ENCODE data around the gene PCDHGA8. TPM values are rescaled to one million over a fixed set of nuclear protein-coding genes. Genes with fewer than 3 reads are reported as not detected.
A peak's percentile ranks its signal among the peaks of the same experiment; 100 is the strongest.

Gene PCDHGA8
- total and polyA plus RNA-seq, 3 experiments from 2014 or later = 0.04 TPM; not detected in 2

DNA sequence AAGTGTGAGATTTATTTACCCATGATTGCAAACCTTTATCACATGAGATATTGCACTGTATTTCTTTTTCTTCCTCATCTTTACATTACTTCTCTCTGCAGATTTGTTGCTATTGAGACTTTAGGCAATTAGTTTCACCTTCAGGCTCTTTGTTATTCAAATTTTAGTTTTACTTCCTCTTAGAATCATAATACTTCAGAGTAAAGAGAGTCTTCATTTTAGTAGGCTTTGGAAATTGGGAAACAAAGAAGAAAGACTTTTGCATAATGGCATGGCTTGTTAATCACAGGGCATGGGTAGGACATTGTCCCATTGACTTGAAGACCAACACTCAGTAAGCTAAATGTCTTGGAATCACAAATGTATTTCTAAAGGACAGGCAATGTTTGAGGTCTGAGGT is 29.7 kb upstream of the PCDHGA8 start:
- H3K4me3 ChIP-seq (ENCODE audit: low read length) = no peak overlapping the region
- peaks cover 0 to 10% (median 2%) of the 10 kb centered on the region in 3 donors for H3K4me1 Mint-ChIP-seq
- H3K4me1 ChIP-seq (ENCODE audit: insufficient read depth, low read length) = no peaks in the 10 kb centered on the region
- H3K27me3 ChIP-seq (ENCODE audit: insufficient read depth, low read length, poor library complexity, severe bottlenecking) = peaks cover 28% of the 10 kb centered on the region
- H3K36me3 Mint-ChIP-seq = peaks cover 3 to 22% (median 3%) of the 10 kb centered on the region in 3 donors
- CTCF ChIA-PET = no interaction called here
- H3K9me3 ChIP-seq (ENCODE audit: low read length) = peaks cover 13% of the 10 kb centered on the region
- H3K36me3 ChIP-seq (ENCODE audit: insufficient read depth, low read length) = no peaks in the 10 kb centered on the region
- peaks cover 71 to 78% of the 10 kb centered on the region in 2 donors for H3K27me3 Mint-ChIP-seq
- POLR2A ChIA-PET = no interaction called here
- no peak for DNase-seq
- H3K9me3 Mint-ChIP-seq = peaks cover 22 to 62% (median 57%) of the 10 kb centered on the region in 5 donors
- H3K4me3 Mint-ChIP-seq = no peak overlapping the region
- H3K27ac Mint-ChIP-seq = peak overlapping the region in 1 of 8 donors; percentile 64
- no peak overlapping the region for H3K27ac ChIP-seq (ENCODE audit: low read depth, low read length)

DNA sequence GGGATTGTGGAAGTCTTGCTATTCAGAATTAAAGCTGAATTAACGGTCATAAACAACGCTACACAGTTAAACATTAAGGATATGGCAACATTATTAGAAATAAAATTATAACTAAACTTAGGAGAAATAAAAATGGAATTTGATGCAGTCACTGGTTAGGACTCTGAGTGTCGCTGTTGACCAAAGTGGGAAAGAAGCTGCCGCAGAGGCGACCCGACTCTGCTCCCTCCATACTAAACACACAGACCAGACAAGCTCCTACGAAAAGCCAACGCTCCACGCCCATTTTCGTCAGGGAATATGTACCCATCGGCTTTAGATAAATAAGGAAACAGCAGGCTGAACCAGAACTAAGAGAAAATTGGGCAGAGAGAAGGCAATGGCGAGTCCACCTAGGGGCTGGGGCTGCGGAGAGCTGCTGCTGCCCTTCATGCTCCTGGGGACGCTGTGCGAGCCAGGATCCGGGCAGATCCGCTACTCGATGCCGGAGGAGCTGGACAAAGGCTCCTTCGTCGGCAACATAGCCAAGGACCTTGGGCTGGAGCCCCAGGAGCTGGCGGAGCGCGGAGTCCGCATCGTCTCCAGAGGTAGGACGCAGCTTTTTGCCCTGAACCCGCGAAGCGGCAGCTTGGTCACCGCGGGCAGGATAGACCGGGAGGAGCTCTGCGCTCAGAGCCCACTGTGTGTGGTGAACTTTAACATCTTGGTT is 28.3 kb upstream of the PCDHGA8 start, which contains the start of gene PCDHGA5:
Gene PCDHGA5 (plus strand): TSS at position 211 of the 709 bp plus-strand sequence. CDS start 169 bp downstream, at position 380.
- Histone ChIP-seq H3K4me3 (ENCODE audit: low read length) (no peak within 1 kb of the TSS), H3K27me3 (ENCODE audit: insufficient read depth, low read length, poor library complexity, severe bottlenecking) (peaks cover 29% of the 10 kb centered on the region), H3K4me1 (ENCODE audit: insufficient read depth, low read length) (no peaks in the 10 kb centered on the region), H3K9me3 (ENCODE audit: low read length) (peaks cover 13% of the 10 kb centered on the region), H3K27ac (ENCODE audit: low read depth, low read length) (no peak within 1 kb of the TSS), H3K36me3 (ENCODE audit: insufficient read depth, low read length) (no peaks in the 10 kb centered on the region)
- no peak within 1 kb of the TSS for H3K27ac Mint-ChIP-seq
- ChIA-PET CTCF (interaction anchor here (1.2 to 1.4 kb wide), 2 partner anchors 9 to 66 kb away, joined by 3 read pairs; partner anchors contain the start of genes PCDHGA12 and PCDHGA4), POLR2A (no interaction called here)
- peaks cover 25 to 66% (median 53%) of the 10 kb centered on the region in 5 donors for H3K9me3 Mint-ChIP-seq
- H3K36me3 Mint-ChIP-seq = peaks cover 3 to 22% (median 3%) of the 10 kb centered on the region in 3 donors
- no peak for DNase-seq
- H3K4me1 Mint-ChIP-seq = peaks cover 0 to 10% (median 2%) of the 10 kb centered on the region in 3 donors
- H3K4me3 Mint-ChIP-seq = no peak within 1 kb of the TSS
- H3K27me3 Mint-ChIP-seq = peaks cover 71 to 81% of the 10 kb centered on the region in 2 donors

DNA sequence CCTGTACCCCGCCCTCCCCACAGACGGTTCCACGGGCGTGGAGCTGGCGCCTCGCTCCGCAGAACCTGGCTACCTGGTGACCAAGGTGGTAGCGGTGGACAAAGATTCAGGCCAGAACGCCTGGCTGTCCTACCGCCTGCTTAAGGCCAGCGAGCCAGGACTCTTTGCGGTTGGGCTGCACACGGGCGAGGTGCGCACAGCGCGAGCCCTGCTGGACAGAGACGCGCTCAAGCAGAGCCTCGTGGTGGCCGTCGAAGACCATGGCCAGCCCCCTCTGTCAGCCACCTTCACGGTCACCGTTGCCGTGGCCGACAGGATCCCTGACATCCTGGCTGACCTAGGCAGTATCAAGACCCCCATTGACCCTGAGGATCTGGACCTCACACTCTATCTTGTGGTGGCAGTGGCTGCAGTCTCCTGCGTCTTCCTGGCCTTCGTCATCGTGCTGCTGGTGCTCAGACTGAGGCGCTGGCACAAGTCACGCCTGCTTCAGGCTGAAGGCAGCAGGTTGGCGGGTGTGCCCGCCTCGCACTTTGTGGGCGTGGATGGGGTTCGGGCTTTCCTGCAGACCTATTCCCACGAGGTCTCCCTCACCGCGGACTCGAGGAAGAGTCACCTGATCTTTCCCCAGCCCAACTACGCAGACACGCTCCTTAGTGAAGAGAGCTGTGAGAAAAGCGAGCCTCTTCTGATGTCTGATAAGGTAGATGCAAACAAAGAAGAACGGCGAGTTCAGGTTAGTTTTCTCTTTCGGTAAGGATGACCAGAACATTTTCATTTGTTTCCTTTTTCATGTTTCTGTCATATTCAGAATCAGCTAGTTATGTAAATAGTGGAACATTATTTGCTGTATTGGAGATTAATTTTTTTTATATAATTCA is 26.2 kb upstream of the PCDHGA8 start:
- peaks cover 30 to 62% (median 58%) of the 10 kb centered on the region in 5 donors for H3K9me3 Mint-ChIP-seq
- H3K27ac ChIP-seq (ENCODE audit: low read depth, low read length) = no peak overlapping the region
- peaks cover 18% of the 10 kb centered on the region for H3K9me3 ChIP-seq (ENCODE audit: low read length)
- ChIA-PET POLR2A (no interaction called here), CTCF (no interaction called here)
- H3K36me3 Mint-ChIP-seq = peaks cover 0 to 18% (median 1%) of the 10 kb centered on the region in 3 donors
- peaks cover 3 to 7% (median 5%) of the 10 kb centered on the region in 3 donors for H3K4me1 Mint-ChIP-seq
- no peak for DNase-seq
- no peaks in the 10 kb centered on the region for H3K4me1 ChIP-seq (ENCODE audit: insufficient read depth, low read length)
- no peak overlapping the region for H3K4me3 ChIP-seq (ENCODE audit: low read length)
- H3K27me3 ChIP-seq (ENCODE audit: insufficient read depth, low read length, poor library complexity, severe bottlenecking) = peaks cover 33% of the 10 kb centered on the region
- H3K27me3 Mint-ChIP-seq = peaks cover 66 to 83% of the 10 kb centered on the region in 2 donors
- no peak overlapping the region for H3K27ac Mint-ChIP-seq
- no peak overlapping the region for H3K4me3 Mint-ChIP-seq
- no peaks in the 10 kb centered on the region for H3K36me3 ChIP-seq (ENCODE audit: insufficient read depth, low read length)

DNA sequence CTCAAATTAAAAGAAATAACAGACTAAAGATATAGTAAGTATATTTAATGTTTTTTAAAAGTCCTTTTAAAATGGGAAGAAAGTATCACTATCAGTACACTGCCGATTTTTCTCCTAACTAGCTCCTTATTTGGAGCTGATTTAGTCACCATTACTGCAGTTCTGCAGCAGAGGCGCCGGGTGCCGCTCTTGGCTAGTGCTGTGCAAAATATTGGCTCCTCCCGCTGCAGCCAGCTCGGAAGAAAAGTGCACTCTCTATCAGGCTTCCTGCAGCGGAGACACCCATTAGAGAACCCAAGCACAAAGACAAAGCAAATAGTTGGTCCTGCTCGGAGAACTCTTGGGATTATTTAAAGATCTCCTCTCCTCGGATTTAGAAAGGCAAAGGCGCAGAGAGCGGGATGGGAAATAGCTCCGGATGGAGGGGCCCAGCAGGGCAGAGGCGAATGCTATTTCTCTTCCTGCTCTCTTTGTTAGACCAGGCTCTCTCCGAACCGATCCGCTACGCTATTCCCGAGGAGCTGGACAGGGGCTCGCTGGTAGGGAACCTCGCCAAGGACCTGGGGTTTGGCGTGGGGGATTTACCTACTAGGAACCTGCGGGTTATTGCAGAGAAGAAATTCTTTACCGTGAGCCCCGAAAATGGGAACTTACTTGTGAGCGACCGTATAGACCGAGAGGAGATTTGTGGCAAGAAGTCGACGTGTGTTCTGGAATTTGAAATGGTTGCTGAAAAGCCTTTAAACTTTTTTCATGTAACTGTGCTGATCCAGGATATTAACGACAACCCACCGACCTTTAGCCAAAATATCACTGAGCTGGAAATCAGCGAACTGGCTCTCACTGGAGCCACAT is 22.2 kb upstream of the PCDHGA8 start, which contains the start of gene PCDHGB3:
Gene PCDHGB3 (plus strand): TSS at position 249 of the 855 bp plus-strand sequence. CDS start 153 bp downstream, at position 402.
- peak within 1 kb of the TSS in 1 of 8 donors; percentile 7 for H3K27ac Mint-ChIP-seq
- H3K27me3 ChIP-seq (ENCODE audit: insufficient read depth, low read length, poor library complexity, severe bottlenecking) = peaks cover 34% of the 10 kb centered on the region
- peaks cover 65 to 83% of the 10 kb centered on the region in 2 donors for H3K27me3 Mint-ChIP-seq
- H3K27ac ChIP-seq (ENCODE audit: low read depth, low read length) = no peak within 1 kb of the TSS
- peaks cover 2 to 11% (median 3%) of the 10 kb centered on the region in 3 donors for H3K36me3 Mint-ChIP-seq
- peaks cover 22 to 68% (median 47%) of the 10 kb centered on the region in 5 donors for H3K9me3 Mint-ChIP-seq
- peaks cover 5 to 9% (median 7%) of the 10 kb centered on the region in 3 donors for H3K4me1 Mint-ChIP-seq
- ChIA-PET CTCF (interaction anchor here (1.0 to 1.8 kb wide), 3 partner anchors 27 to 194 kb away, joined by 3 to 6 read pairs (median 4); partner anchors contain the start of genes PCDHGA1 and PCDHGB5), POLR2A (no interaction called here)
- H3K4me3 ChIP-seq (ENCODE audit: low read length) = peak within 1 kb of the TSS; percentile 46
- peaks cover 10% of the 10 kb centered on the region for H3K9me3 ChIP-seq (ENCODE audit: low read length)
- no peaks in the 10 kb centered on the region for H3K36me3 ChIP-seq (ENCODE audit: insufficient read depth, low read length)
- peak within 1 kb of the TSS; percentile 66 to 87 (median 79) for H3K4me3 Mint-ChIP-seq
- DNase-seq = peak in 3 of 5 donors; percentile 15 to 20 (median 16)
- H3K4me1 ChIP-seq (ENCODE audit: insufficient read depth, low read length) = no peaks in the 10 kb centered on the region

DNA sequence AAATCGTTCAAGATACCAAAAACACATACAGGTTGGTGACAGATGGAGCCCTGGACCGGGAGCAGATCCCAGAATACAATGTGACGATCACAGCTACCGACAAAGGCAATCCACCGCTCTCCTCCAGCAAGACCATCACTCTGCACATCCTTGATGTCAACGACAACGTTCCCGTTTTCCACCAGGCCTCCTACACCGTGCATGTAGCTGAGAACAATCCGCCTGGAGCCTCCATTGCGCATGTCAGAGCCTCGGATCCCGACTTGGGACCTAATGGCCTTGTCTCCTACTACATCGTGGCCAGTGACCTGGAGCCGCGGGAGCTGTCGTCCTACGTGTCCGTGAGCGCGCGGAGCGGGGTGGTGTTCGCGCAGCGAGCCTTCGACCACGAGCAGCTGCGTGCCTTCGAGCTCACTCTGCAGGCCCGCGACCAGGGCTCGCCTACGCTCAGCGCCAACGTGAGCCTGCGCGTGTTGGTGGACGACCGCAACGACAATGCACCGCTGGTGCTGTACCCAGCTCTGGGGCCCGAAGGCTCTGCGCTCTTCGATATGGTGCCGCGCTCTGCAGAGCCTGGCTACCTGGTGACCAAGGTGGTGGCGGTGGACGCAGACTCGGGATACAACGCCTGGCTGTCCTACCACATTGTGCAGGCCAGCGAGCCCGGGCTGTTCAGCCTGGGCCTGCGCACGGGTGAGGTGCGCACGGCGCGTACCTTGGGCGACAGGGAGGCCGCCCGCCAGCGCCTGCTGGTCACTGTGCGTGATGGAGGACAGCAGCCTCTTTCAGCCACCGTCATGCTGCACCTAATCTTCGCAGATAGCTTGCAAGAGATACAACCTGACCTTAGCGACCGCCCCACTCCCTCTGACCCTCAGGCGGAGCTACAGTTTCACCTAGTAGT is 20.6 kb upstream of the PCDHGA8 start:
- Histone ChIP-seq H3K27me3 (ENCODE audit: insufficient read depth, low read length, poor library complexity, severe bottlenecking) (peaks cover 29% of the 10 kb centered on the region), H3K9me3 (ENCODE audit: low read length) (peaks cover 6% of the 10 kb centered on the region), H3K36me3 (ENCODE audit: insufficient read depth, low read length) (no peaks in the 10 kb centered on the region), H3K4me3 (ENCODE audit: low read length) (no peak overlapping the region), H3K4me1 (ENCODE audit: insufficient read depth, low read length) (no peaks in the 10 kb centered on the region), H3K27ac (ENCODE audit: low read depth, low read length) (no peak overlapping the region)
- Mint-ChIP-seq H3K36me3 (peaks cover 2 to 5% (median 3%) of the 10 kb centered on the region in 3 donors), H3K27me3 (peaks cover 55 to 83% of the 10 kb centered on the region in 2 donors), H3K9me3 (peaks cover 28 to 67% (median 48%) of the 10 kb centered on the region in 5 donors), H3K4me1 (peaks cover 5 to 9% (median 7%) of the 10 kb centered on the region in 3 donors), H3K4me3 (no peak overlapping the region), H3K27ac (no peak overlapping the region)
- POLR2A ChIA-PET = no interaction called here
- no peak for DNase-seq
- CTCF ChIA-PET = interaction anchor here (1.5 kb wide), 1 partner anchor 13 kb away, joined by 3 read pairs; no protein-coding TSS in a partner anchor

DNA sequence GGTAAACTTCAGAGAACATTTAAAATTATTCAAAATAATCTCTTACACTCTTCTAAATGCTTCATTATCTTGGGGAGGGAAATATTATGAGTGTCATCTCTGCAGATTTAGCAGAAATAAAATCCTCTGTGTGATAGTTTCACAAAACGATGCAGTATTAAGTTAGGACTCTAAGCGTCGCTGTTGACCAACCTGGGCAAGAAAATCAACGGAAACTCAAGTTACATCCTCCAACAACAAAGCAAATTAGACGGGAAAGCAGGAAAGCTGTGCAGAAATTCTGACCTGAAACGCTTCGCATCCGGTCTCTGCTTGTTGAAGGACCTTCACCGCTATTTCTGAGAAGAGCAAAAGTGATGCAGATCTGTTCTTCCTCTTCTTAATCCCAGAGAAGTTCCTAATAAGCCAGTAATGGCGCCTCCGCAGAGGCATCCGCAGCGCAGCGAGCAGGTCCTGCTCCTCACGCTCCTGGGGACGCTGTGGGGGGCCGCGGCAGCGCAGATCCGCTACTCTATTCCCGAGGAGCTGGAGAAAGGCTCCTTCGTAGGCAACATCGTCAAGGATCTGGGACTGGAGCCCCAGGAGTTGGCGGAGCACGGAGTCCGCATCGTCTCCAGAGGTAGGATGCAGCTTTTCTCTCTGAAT is 18.6 kb upstream of the PCDHGA8 start, which contains the start of gene PCDHGA6:
Gene PCDHGA6 (plus strand): TSS at position 219 of the 645 bp plus-strand sequence. CDS start 193 bp downstream, at position 412.
- Mint-ChIP-seq H3K36me3 (peaks cover 2 to 12% (median 3%) of the 10 kb centered on the region in 3 donors), H3K4me3 (peak within 1 kb of the TSS in 4 of 7 donors; percentile 5 to 55 (median 46)), H3K27me3 (peaks cover 51 to 75% of the 10 kb centered on the region in 2 donors), H3K4me1 (peaks cover 5 to 9% (median 7%) of the 10 kb centered on the region in 3 donors), H3K9me3 (peaks cover 26 to 76% (median 51%) of the 10 kb centered on the region in 5 donors), H3K27ac (no peak within 1 kb of the TSS)
- peaks cover 20% of the 10 kb centered on the region for H3K27me3 ChIP-seq (ENCODE audit: insufficient read depth, low read length, poor library complexity, severe bottlenecking)
- DNase-seq = no peak
- no peaks in the 10 kb centered on the region for H3K4me1 ChIP-seq (ENCODE audit: insufficient read depth, low read length)
- H3K4me3 ChIP-seq (ENCODE audit: low read length) = no peak within 1 kb of the TSS
- H3K9me3 ChIP-seq (ENCODE audit: low read length) = peaks cover 6% of the 10 kb centered on the region
- H3K27ac ChIP-seq (ENCODE audit: low read depth, low read length) = no peak within 1 kb of the TSS
- ChIA-PET CTCF (interaction anchor here (0.7 kb wide), 1 partner anchor 150 kb away, joined by 3 read pairs; no protein-coding TSS in a partner anchor), POLR2A (no interaction called here)
- no peaks in the 10 kb centered on the region for H3K36me3 ChIP-seq (ENCODE audit: insufficient read depth, low read length)
